Measurements from ENCODE around the gene SNRNP27. TPM values are rescaled to one million over a fixed set of nuclear protein-coding genes. Genes with fewer than 3 reads are reported as not detected.
A peak's percentile ranks its signal among the peaks of the same experiment; 100 is the strongest.

The SNRNP27 gene
- total RNA-seq, 2 donors from 2014 or later, result 61.7 to 73.3 TPM

- Histone ChIP-seq H3K36me3 (no peaks in the 10 kb centered on the region), H3K27ac (no peak overlapping the region), H3K9me3 (no peaks in the 10 kb centered on the region), H3K27me3 (no peaks in the 10 kb centered on the region), H3K4me1 (no peaks in the 10 kb centered on the region), H3K4me3 (no peak overlapping the region)
- DNase-seq (ENCODE audit: low spot score), result peak; percentile 42
- TF ChIP-seq, protein P1, sequence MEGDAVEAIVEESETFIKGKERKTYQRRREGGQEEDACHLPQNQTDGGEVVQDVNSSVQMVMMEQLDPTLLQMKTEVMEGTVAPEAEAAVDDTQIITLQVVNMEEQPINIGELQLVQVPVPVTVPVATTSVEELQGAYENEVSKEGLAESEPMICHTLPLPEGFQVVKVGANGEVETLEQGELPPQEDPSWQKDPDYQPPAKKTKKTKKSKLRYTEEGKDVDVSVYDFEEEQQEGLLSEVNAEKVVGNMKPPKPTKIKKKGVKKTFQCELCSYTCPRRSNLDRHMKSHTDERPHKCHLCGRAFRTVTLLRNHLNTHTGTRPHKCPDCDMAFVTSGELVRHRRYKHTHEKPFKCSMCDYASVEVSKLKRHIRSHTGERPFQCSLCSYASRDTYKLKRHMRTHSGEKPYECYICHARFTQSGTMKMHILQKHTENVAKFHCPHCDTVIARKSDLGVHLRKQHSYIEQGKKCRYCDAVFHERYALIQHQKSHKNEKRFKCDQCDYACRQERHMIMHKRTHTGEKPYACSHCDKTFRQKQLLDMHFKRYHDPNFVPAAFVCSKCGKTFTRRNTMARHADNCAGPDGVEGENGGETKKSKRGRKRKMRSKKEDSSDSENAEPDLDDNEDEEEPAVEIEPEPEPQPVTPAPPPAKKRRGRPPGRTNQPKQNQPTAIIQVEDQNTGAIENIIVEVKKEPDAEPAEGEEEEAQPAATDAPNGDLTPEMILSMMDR (IDR thresholded peaks at IDR 0.05), result no peak
These were observed 52.2 kb downstream of the SNRNP27 start for GRCh38 chr2:69945941-69946340.

- DNase-seq (ENCODE audit: low spot score), result peak; percentile 53
- Histone ChIP-seq H3K9me3 (no peaks in the 10 kb centered on the region), H3K36me3 (no peaks in the 10 kb centered on the region), H3K27ac (no peak overlapping the region), H3K4me3 (no peak overlapping the region), H3K27me3 (no peaks in the 10 kb centered on the region), H3K4me1 (no peaks in the 10 kb centered on the region)
- TF ChIP-seq, protein P1 (IDR thresholded peaks at IDR 0.05), result no peak
These were observed 52.9 kb downstream of the SNRNP27 start for GRCh38 chr2:69946351-69947324.

GRCh38 chr2:69947325-69947931, 53.7 kb downstream of the SNRNP27 start:
- TF ChIP-seq, protein P1 (IDR thresholded peaks at IDR 0.05), result no peak
- DNase-seq (ENCODE audit: low spot score), result peak; percentile 9
- Histone ChIP-seq H3K4me1 (no peaks in the 10 kb centered on the region), H3K27ac (no peak overlapping the region), H3K4me3 (no peak overlapping the region), H3K9me3 (no peaks in the 10 kb centered on the region), H3K36me3 (no peaks in the 10 kb centered on the region), H3K27me3 (no peaks in the 10 kb centered on the region)

DNA sequence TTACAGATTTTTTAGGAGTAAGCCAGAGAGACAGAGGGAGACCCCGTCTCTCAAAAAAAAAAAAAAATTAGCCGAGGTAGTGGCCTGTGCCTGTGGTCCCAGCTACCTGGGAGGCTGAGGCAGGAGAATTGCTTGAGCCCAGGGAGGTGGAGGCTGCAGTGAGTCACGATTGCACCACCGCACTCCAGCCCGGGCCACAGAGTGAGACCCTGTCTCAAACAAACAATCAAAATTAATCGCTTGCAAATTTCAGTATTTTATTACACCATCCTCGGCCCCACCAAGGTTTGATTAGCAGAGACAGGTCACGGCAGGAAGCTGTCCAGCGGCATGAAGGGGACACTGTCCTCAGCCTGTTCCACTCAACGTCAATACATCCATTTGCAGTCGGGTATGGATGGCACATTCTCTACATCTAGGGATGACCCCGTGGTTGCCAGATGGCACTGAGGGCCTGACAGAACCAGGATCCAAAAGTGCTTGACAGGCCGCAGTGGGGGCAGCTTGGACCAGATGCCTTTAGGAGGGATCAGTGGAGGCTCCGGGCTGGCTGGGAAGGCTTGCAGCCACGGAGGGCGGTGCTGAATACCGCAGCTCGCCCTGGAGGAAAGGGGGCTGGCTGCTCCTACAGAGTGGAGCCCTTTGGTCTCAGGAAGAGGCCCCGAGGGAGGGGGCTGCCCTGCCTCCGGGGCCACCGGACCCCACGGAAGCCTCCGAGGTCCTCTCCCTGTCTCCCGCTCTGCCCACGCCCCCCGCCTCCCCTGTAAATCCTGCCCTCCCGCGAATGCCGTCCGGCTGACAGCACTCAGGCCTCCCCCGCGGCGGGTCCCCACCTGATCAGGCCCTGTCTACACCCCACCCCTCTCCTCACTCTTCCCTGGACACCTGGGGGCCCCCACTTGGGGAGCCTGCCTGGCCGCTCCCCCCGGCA, 54.5 kb downstream of the SNRNP27 start:
- no peaks in the 10 kb centered on the region for H3K4me1 ChIP-seq
- peak; percentile 38 for DNase-seq (ENCODE audit: low spot score)
- no peak overlapping the region for H3K27ac ChIP-seq
- TF ChIP-seq, protein P1 (IDR thresholded peaks at IDR 0.05), result no peak
- H3K36me3 ChIP-seq, result no peaks in the 10 kb centered on the region
- peak overlapping the region in 1 of 2 donors; percentile 28 for H3K4me3 ChIP-seq
- H3K9me3 ChIP-seq, result no peaks in the 10 kb centered on the region
- H3K27me3 ChIP-seq, result no peaks in the 10 kb centered on the region

GRCh38 chr2:69948963-69949645, 55.3 kb downstream of the SNRNP27 start:
- H3K4me1 ChIP-seq, result no peaks in the 10 kb centered on the region
- H3K36me3 ChIP-seq, result no peaks in the 10 kb centered on the region
- no peaks in the 10 kb centered on the region for H3K27me3 ChIP-seq
- H3K4me3 ChIP-seq, result peak overlapping the region in 1 of 2 donors; percentile 28
- H3K9me3 ChIP-seq, result no peaks in the 10 kb centered on the region
- DNase-seq (ENCODE audit: low spot score), result peak; percentile 30
- TF ChIP-seq, protein P1 (IDR thresholded peaks at IDR 0.05), result no peak
- H3K27ac ChIP-seq, result no peak overlapping the region
